Neural progenitor cell (in vitro differentiated cells): Measurements from ENCODE around the gene PIGQ. TPM values are rescaled to one million over a fixed set of nuclear protein-coding genes. Genes with fewer than 3 reads are reported as not detected.

Source experiments
- DNase-seq: peaks from one replicate; pipeline ENCODE4 v3.0.0-alpha.2; 2016; ENCODE audit warnings: low spot score
- H2AFZ ChIP-seq: fragments of 200-600 bp; sonication (generic); replicated peaks from 2 replicates; pipeline ENCODE4 v1.6.1; 2016; ENCODE audit warnings: antibody characterized with exemption
- H3F3A ChIP-seq: fragments of 200-600 bp; sonication (generic); 2 replicates; pipeline ENCODE4 v1.6.1; 2016; ENCODE audit warnings: antibody characterized with exemption, low read depth
- H3K27ac ChIP-seq: fragments of 200-600 bp; sonication (generic); 2 replicates; pipeline ENCODE4 v1.5.1; 2016; ENCODE audit warnings: mild to moderate bottlenecking
- H3K27me3 ChIP-seq: fragments of 200-600 bp; sonication (generic); 2 replicates; pipeline ENCODE4 v1.6.1; 2016; ENCODE audit warnings: mild to moderate bottlenecking, moderate library complexity
- H3K36me3 ChIP-seq: fragments of 200-600 bp; sonication (generic); 2 replicates; pipeline ENCODE4 v1.5.1; 2016
- H3K4me1 ChIP-seq: fragments of 200-600 bp; sonication (generic); 2 replicates; pipeline ENCODE4 v1.6.1; 2016; ENCODE audit warnings: mixed run types
- H3K4me2 ChIP-seq: fragments of 200-600 bp; sonication (generic); 2 replicates; pipeline ENCODE4 v1.6.1; 2016
- H3K4me3 ChIP-seq: fragments of 200-600 bp; sonication (generic); 2 replicates; pipeline ENCODE4 v1.5.1; 2016
- H3K79me2 ChIP-seq: fragments of 200-600 bp; sonication (generic); 2 replicates; pipeline ENCODE4 v1.6.1; 2016; ENCODE audit warnings: low read depth
- H3K9ac ChIP-seq: fragments of 200-600 bp; sonication (generic); 2 replicates; pipeline ENCODE4 v1.6.1; 2016
- H3K9me3 ChIP-seq: fragments of 200-600 bp; sonication (generic); 2 replicates; pipeline ENCODE4 v1.5.1; 2016; ENCODE audit warnings: low read depth
- H4K20me1 ChIP-seq: fragments of 200-600 bp; sonication (generic); 2 replicates; pipeline ENCODE4 v1.6.1; 2016; ENCODE audit warnings: low read depth
- H3K27ac Mint-ChIP-seq: 3 replicates; pipeline ENCODE4 v1.8.0; 2021; ENCODE audit warnings: mixed read lengths
- H3K27me3 Mint-ChIP-seq: 2 replicates; pipeline ENCODE4 v1.8.0; 2022; ENCODE audit warnings: low read depth, mild to moderate bottlenecking, inconsistent platforms, moderate library complexity, mixed read lengths; ENCODE audit not compliant: insufficient read depth
- H3K36me3 Mint-ChIP-seq: 3 replicates; pipeline ENCODE4 v1.8.0; 2021; ENCODE audit warnings: mixed read lengths
- H3K4me1 Mint-ChIP-seq: 3 replicates; pipeline ENCODE4 v1.8.0; 2021; ENCODE audit warnings: mixed read lengths
- H3K4me3 Mint-ChIP-seq: 3 replicates; pipeline ENCODE4 v1.8.0; 2021; ENCODE audit warnings: mild to moderate bottlenecking, moderate library complexity, mixed read lengths
- H3K9me3 Mint-ChIP-seq: 3 replicates; pipeline ENCODE4 v1.8.0; 2020; ENCODE audit warnings: mixed read lengths
- EZH2 ChIP-seq: fragments of 200-600 bp; sonication (generic); IDR thresholded peaks from 2 replicates; pipeline ENCODE4 v1.6.1; 2017; ENCODE audit warnings: antibody characterized with exemption, mild to moderate bottlenecking, moderate library complexity
- EZH2phosphoT487 ChIP-seq: fragments of 200-600 bp; sonication (generic); IDR thresholded peaks from 2 replicates; pipeline ENCODE4 v1.6.1; 2017; ENCODE audit warnings: antibody characterized with exemption
- total RNA-seq: library from RNA; depleted of rRNA; stranded (reverse); fragments of >200 nt; gene quantifications from 2 replicates; pipeline ENCODE4 v1.2.3, GENCODE V29; 2015; ENCODE audit warnings: low replicate concordance
- TF ChIP-seq, protein P1 (sequence below): fragments of 200-600 bp; sonication (generic); IDR thresholded peaks from 2 replicates; pipeline ENCODE4 v1.5.1; 2017; ENCODE audit warnings: antibody characterized with exemption, mild to moderate bottlenecking

Gene PIGQ
- total RNA-seq, 1 donor from 2014 or later = 16.1 TPM

DNA sequence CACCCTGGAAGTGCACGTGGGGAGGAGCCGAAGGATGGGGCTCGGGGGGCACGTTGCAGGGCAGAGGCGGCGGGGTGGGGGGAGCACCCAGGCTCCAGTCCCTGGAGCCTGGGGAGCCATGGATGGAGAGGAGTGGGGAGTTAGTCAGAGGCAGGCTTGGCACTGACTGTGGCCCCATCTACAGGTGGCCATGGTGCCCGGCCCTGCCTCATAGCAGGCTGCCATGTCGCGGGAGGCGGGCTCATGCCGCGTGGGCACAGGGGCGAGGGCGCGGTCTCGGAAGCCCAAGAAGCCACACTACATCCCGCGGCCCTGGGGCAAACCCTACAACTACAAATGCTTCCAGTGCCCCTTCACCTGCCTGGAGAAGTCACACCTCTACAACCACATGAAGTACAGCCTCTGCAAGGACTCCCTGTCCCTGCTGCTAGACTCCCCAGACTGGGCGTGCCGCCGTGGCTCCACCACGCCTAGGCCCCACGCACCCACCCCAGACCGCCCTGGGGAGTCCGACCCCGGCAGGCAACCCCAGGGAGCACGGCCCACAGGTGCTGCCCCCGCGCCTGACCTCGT is 6.6 kb upstream of the PIGQ start:
- no peak overlapping the region for H2AFZ ChIP-seq
- H3K9me3 ChIP-seq = no peaks in the 10 kb centered on the region
- no peak for DNase-seq
- H3K4me1 Mint-ChIP-seq = peaks cover 19% of the 10 kb centered on the region
- no peak for TF ChIP-seq EZH2
- no peak for TF ChIP-seq EZH2phosphoT487
- TF ChIP-seq, protein P1, sequence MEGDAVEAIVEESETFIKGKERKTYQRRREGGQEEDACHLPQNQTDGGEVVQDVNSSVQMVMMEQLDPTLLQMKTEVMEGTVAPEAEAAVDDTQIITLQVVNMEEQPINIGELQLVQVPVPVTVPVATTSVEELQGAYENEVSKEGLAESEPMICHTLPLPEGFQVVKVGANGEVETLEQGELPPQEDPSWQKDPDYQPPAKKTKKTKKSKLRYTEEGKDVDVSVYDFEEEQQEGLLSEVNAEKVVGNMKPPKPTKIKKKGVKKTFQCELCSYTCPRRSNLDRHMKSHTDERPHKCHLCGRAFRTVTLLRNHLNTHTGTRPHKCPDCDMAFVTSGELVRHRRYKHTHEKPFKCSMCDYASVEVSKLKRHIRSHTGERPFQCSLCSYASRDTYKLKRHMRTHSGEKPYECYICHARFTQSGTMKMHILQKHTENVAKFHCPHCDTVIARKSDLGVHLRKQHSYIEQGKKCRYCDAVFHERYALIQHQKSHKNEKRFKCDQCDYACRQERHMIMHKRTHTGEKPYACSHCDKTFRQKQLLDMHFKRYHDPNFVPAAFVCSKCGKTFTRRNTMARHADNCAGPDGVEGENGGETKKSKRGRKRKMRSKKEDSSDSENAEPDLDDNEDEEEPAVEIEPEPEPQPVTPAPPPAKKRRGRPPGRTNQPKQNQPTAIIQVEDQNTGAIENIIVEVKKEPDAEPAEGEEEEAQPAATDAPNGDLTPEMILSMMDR = no peak
- H3K9ac ChIP-seq = no peak overlapping the region
- H3K27me3 ChIP-seq = peaks cover 59% of the 10 kb centered on the region
- H3K4me3 Mint-ChIP-seq = no peak overlapping the region
- H3K27ac ChIP-seq = no peak overlapping the region
- no peaks in the 10 kb centered on the region for H3K36me3 Mint-ChIP-seq
- H3K4me2 ChIP-seq = no peak overlapping the region
- no peaks in the 10 kb centered on the region for H3K36me3 ChIP-seq
- peaks cover 2% of the 10 kb centered on the region for H3K9me3 Mint-ChIP-seq
- H3K4me3 ChIP-seq = no peak overlapping the region
- H3F3A ChIP-seq = peaks cover 8% of the 10 kb centered on the region
- H4K20me1 ChIP-seq = peaks cover 10% of the 10 kb centered on the region
- H3K27ac Mint-ChIP-seq = no peak overlapping the region
- peaks cover 11% of the 10 kb centered on the region for H3K4me1 ChIP-seq
- peaks cover 20% of the 10 kb centered on the region for H3K27me3 Mint-ChIP-seq
- H3K79me2 ChIP-seq = no peaks in the 10 kb centered on the region

DNA sequence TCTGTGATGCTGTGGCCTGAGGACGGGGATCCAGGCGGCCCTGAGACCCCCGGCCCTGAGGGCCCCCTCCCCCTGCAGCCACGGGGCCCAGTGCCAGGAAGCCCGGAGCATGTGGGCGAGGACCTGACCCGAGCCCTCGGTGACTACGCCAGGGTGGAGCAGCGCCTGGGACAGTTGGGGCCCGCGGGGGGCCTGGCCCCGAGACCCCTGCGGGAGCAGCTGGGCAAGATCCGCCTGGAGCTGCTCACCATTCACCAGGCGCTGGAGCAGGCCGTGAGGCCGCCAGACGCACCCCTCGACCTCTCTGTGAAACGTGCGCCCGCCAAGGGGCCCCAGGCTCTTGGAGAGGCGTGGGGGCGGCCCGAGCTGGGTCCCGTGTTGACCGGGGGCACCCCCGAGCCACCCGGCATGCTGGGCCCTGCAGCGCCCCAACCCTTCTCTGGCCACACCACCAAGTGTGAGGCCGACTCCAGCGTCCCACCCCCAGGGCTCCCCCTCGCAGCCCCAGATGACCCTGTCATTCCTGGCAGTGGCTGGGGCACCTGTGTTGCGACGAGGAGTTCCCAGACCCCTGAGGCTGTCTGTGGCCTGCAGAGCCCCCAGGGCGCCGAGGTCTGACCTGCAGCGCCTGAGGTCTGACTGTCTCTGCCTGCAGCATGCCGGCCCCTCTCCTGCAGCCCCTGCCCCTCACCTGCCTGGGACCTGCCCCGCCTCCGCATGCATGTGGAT is 4.9 kb upstream of the PIGQ start:
- H3K27ac Mint-ChIP-seq = no peak overlapping the region
- peaks cover 9% of the 10 kb centered on the region for H3K27me3 Mint-ChIP-seq
- Histone ChIP-seq H3K79me2 (no peaks in the 10 kb centered on the region), H3K4me1 (peaks cover 13% of the 10 kb centered on the region), H3K27me3 (peaks cover 42% of the 10 kb centered on the region), H3K36me3 (no peaks in the 10 kb centered on the region), H3K9ac (no peak overlapping the region), H3K4me2 (no peak overlapping the region), H3K27ac (no peak overlapping the region), H2AFZ (no peak overlapping the region), H3F3A (peaks cover 5% of the 10 kb centered on the region), H4K20me1 (peaks cover under 1% of the 10 kb centered on the region), H3K9me3 (no peaks in the 10 kb centered on the region), H3K4me3 (no peak overlapping the region)
- DNase-seq = no peak
- no peaks in the 10 kb centered on the region for H3K36me3 Mint-ChIP-seq
- TF ChIP-seq EZH2 (no peak), EZH2phosphoT487 (no peak)
- TF ChIP-seq, protein P1 = no peak
- no peak overlapping the region for H3K4me3 Mint-ChIP-seq
- peaks cover 2% of the 10 kb centered on the region for H3K9me3 Mint-ChIP-seq
- H3K4me1 Mint-ChIP-seq = peaks cover 25% of the 10 kb centered on the region

DNA sequence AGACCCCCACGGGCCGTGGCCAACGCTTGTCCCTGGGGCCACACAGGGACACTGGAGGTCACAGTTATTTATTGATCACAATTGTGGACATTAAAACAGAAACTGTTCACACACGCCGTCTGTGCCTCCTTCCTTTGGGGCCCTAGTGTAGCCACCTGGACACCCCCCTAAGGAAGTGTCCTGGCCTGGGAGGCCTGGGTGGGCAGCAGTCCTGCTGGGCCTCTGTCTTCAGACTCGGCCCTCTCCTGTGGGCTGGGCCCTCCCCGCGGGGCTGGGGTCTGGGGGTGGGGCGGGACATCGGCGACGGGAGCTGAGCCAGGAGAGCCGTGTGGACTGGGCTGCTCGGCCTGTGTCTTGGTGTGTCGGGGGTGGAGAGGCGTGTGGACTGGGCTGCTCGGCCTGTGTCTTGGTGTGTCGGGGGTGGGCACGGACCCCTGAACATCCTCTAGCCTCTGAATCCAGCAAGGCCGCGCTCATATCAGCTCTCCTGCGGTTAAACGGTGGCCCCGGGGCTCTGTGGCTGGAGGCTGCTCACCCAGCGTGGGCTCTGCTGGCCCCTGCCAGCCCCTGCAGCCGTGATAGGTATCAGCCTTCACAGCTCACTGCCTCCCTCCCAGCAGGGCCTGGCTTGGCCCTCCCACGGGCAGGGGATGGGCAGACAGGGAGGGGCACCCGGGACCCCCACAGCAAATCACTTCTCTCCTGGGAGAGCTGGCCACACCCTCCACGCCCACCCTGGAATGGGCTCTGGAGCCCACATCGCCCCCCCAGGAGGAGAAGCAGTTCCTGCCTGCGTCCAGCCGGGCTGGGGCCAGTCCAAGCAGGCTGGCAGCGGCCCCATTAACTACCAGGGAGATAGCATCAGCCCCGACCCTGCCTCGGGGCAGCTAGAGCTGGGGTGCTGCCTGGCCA is 4.1 kb upstream of the PIGQ start:
- Mint-ChIP-seq H3K27ac (no peak overlapping the region), H3K36me3 (no peaks in the 10 kb centered on the region), H3K9me3 (peaks cover 2% of the 10 kb centered on the region), H3K4me3 (peak overlapping the region; percentile 41), H3K4me1 (peaks cover 27% of the 10 kb centered on the region), H3K27me3 (peaks cover 9% of the 10 kb centered on the region)
- Histone ChIP-seq H3K79me2 (peaks cover 7% of the 10 kb centered on the region), H3K4me2 (no peak overlapping the region), H3K4me1 (peaks cover 13% of the 10 kb centered on the region), H3K4me3 (no peak overlapping the region), H3K36me3 (no peaks in the 10 kb centered on the region), H3F3A (peaks cover 8% of the 10 kb centered on the region), H3K27me3 (peaks cover 34% of the 10 kb centered on the region), H3K9ac (no peak overlapping the region), H2AFZ (no peak overlapping the region), H3K9me3 (no peaks in the 10 kb centered on the region), H4K20me1 (peaks cover 7% of the 10 kb centered on the region), H3K27ac (no peak overlapping the region)
- no peak for DNase-seq
- TF ChIP-seq, protein P1 = no peak
- TF ChIP-seq EZH2 (no peak), EZH2phosphoT487 (no peak)
